ENCODE results near the gene OSGIN1. TPM values are rescaled to one million over a fixed set of nuclear protein-coding genes. Genes with fewer than 3 reads are reported as not detected.

OSGIN1 gene
- total and polyA plus RNA-seq, 7 donors: 3.6 to 9.9 (median 5.4) TPM

- no peaks in the 10 kb centered on the region for H3K4me1 ChIP-seq
- DNase-seq: no peak
- intact Hi-C loops (cut with DNase I): no loop called here
- H3K4me3 ChIP-seq: no peak overlapping the region
- WGBS, 2 donors: 79 to 89% methylated on average over 6 of the region's 6 CpGs
- H3K36me3 ChIP-seq: no peaks in the 10 kb centered on the region
- no peak for TF ChIP-seq EP300 (IDR thresholded peaks at IDR 0.05)
- TF ChIP-seq POLR2A (IDR thresholded peaks at IDR 0.05): no peak
- no peak for TF ChIP-seq POLR2AphosphoS5 (IDR thresholded peaks at IDR 0.05)
- TF ChIP-seq CTCF (IDR thresholded peaks at IDR 0.05): no peak
- no peaks in the 10 kb centered on the region for H3K9me3 ChIP-seq
- H3K27me3 ChIP-seq: peaks cover 0 to 6% (median 0%) of the 10 kb centered on the region in 3 donors
- no peak overlapping the region for H3K27ac ChIP-seq
These were observed 56.2 kb downstream of the OSGIN1 start for GRCh38 chr16:84009282-84009681.

- no peak overlapping the region for H3K4me3 ChIP-seq
- peaks cover 0 to 3% (median 0%) of the 10 kb centered on the region in 4 donors for H3K9me3 ChIP-seq
- no peak overlapping the region for H3K27ac ChIP-seq
- no peaks in the 10 kb centered on the region for H3K36me3 ChIP-seq
- H3K4me1 ChIP-seq: no peaks in the 10 kb centered on the region
- H3K27me3 ChIP-seq: peaks cover 0 to 6% (median 0%) of the 10 kb centered on the region in 3 donors
- no peak for DNase-seq
- TF ChIP-seq CTCF (IDR thresholded peaks at IDR 0.05) (no peak), EP300 (IDR thresholded peaks at IDR 0.05) (no peak), POLR2A (IDR thresholded peaks at IDR 0.05) (no peak), POLR2AphosphoS5 (IDR thresholded peaks at IDR 0.05) (no peak)
- intact Hi-C loops (cut with DNase I): no loop called here
- WGBS, 2 donors: 4 to 11% methylated on average over 14 of the region's 14 CpGs
These were observed 60.9 kb downstream of the OSGIN1 start for GRCh38 chr16:84013787-84014569.

GRCh38 chr16:84014570-84015327, 61.7 kb downstream of the OSGIN1 start:
- H3K36me3 ChIP-seq: no peaks in the 10 kb centered on the region
- 58 to 76% methylated on average over 14 of the region's 14 CpGs for WGBS, 2 donors
- H3K9me3 ChIP-seq: peaks cover 0 to 3% (median 0%) of the 10 kb centered on the region in 4 donors
- no peaks in the 10 kb centered on the region for H3K4me1 ChIP-seq
- H3K4me3 ChIP-seq: no peak overlapping the region
- TF ChIP-seq POLR2AphosphoS5 (IDR thresholded peaks at IDR 0.05) (no peak), CTCF (IDR thresholded peaks at IDR 0.05) (no peak), POLR2A (IDR thresholded peaks at IDR 0.05) (no peak), EP300 (IDR thresholded peaks at IDR 0.05) (no peak)
- intact Hi-C loops (cut with DNase I): no loop called here
- peaks cover 0 to 4% (median 0%) of the 10 kb centered on the region in 3 donors for H3K27me3 ChIP-seq
- DNase-seq: no peak
- no peak overlapping the region for H3K27ac ChIP-seq

- Histone ChIP-seq H3K27me3 (peaks cover 0 to 4% (median 0%) of the 10 kb centered on the region in 3 donors), H3K27ac (no peak overlapping the region), H3K4me3 (no peak overlapping the region), H3K9me3 (peaks cover 0 to 3% (median 0%) of the 10 kb centered on the region in 4 donors), H3K4me1 (no peaks in the 10 kb centered on the region), H3K36me3 (no peaks in the 10 kb centered on the region)
- TF ChIP-seq CTCF (IDR thresholded peaks at IDR 0.05) (no peak), EP300 (IDR thresholded peaks at IDR 0.05) (no peak), POLR2AphosphoS5 (IDR thresholded peaks at IDR 0.05) (no peak), POLR2A (IDR thresholded peaks at IDR 0.05) (no peak)
- no peak for DNase-seq
- 82 to 86% methylated on average over 12 of the region's 12 CpGs for WGBS, 2 donors
- intact Hi-C loops (cut with DNase I): no loop called here
These were observed 62.4 kb downstream of the OSGIN1 start for GRCh38 chr16:84015399-84015798.

Other genes starting within 250 kb of the OSGIN1 start
- gene HSBP1, start 145.3 kb upstream of the OSGIN1 start, total RNA-seq: 10 to 100 TPM in 3 of 4 donors, 1 to 10 TPM in 1; 7.5 to 16.9 (median 12.7) TPM
- 10 to 100 TPM; 28.7 to 40.6 (median 36.6) TPM for gene HSBP1, start 145.3 kb upstream of the OSGIN1 start, polyA plus RNA-seq
- gene MLYCD, start 54.1 kb upstream of the OSGIN1 start, total RNA-seq: 10 to 100 TPM in 3 of 4 donors, 1 to 10 TPM in 1; 9.3 to 16.3 (median 10.8) TPM
- 1 to 10 TPM; 1.8 to 5.4 (median 3.0) TPM for gene MLYCD, start 54.1 kb upstream of the OSGIN1 start, polyA plus RNA-seq
- 1 to 10 TPM in 2 of 4 donors, not detected in 2; 1.8 to 3.1 TPM for gene NECAB2, start 15.0 kb downstream of the OSGIN1 start, total RNA-seq
- gene NECAB2, start 15.0 kb downstream of the OSGIN1 start, polyA plus RNA-seq: under 1 TPM in 1 of 3 donors, not detected in 2; 0.34 TPM
- not detected for gene SLC38A8, start 89.6 kb downstream of the OSGIN1 start, total RNA-seq
- gene SLC38A8, start 89.6 kb downstream of the OSGIN1 start, polyA plus RNA-seq: not detected
- gene MBTPS1, start 163.7 kb downstream of the OSGIN1 start, total RNA-seq: 10 to 100 TPM; 69.3 to 83.6 (median 79.3) TPM
- 10 to 100 TPM; 13.6 to 48.7 (median 23.4) TPM for gene MBTPS1, start 163.7 kb downstream of the OSGIN1 start, polyA plus RNA-seq
- gene HSDL1, start 191.9 kb downstream of the OSGIN1 start, total RNA-seq: 10 to 100 TPM; 11.4 to 27.8 (median 18.4) TPM
- 1 to 10 TPM; 5.3 to 7.9 (median 6.6) TPM for gene HSDL1, start 191.9 kb downstream of the OSGIN1 start, polyA plus RNA-seq
- under 1 TPM in 1 of 4 donors, not detected in 3; 0.36 TPM for gene DNAAF1, start 192.1 kb downstream of the OSGIN1 start, total RNA-seq
- under 1 TPM in 1 of 3 donors, not detected in 2; 0.15 TPM for gene DNAAF1, start 192.1 kb downstream of the OSGIN1 start, polyA plus RNA-seq
- gene TAF1C, start 233.8 kb downstream of the OSGIN1 start, total RNA-seq: 10 to 100 TPM; 19.6 to 49.0 (median 30.0) TPM
- 10 to 100 TPM in 1 of 3 donors, 1 to 10 TPM in 2; 5.4 to 44.7 (median 6.0) TPM for gene TAF1C, start 233.8 kb downstream of the OSGIN1 start, polyA plus RNA-seq
- under 1 TPM in 2 of 4 donors, not detected in 2; 0.36 to 0.83 TPM for gene ADAD2, start 237.9 kb downstream of the OSGIN1 start, total RNA-seq
- gene ADAD2, start 237.9 kb downstream of the OSGIN1 start, polyA plus RNA-seq: under 1 TPM in 1 of 3 donors, not detected in 2; 0.29 TPM